HCT116 (cell line): Measurements from ENCODE around the gene SPON1. TPM values are rescaled to one million over a fixed set of nuclear protein-coding genes. Genes with fewer than 3 reads are reported as not detected.

Experiments
- ATAC-seq: fragments of 200-7000 bp; cut with Tn5 transposase; 2 replicates; pipeline ENCODE4 v1.9.1; 2020; ENCODE audit warnings: mild to moderate bottlenecking, moderate library complexity
- BruUV-seq: library from RNA; stranded (reverse); fragments of 400-500 nt; replicated peaks from 2 replicates; lab custom pipeline; 2021; lab: Mats Ljungman, UMichigan
- CTCF ChIA-PET: fragments of 300-600 bp; sonication (Branson Sonifier 250); formaldehyde crosslinking; loops from one replicate; lab custom pipeline; 2021; ENCODE audit warnings: antibody characterized with exemption; lab: Charles Lee
- POLR2A ChIA-PET: fragments of 300-600, 350-600 bp; sonication (Branson Sonifier 250); formaldehyde crosslinking; loops from one replicate; lab custom pipeline; 2021; ENCODE audit warnings: antibody characterized with exemption; lab: Charles Lee
- RAD21 ChIA-PET, 2 experiments: fragments of 300-600 bp; sonication (Branson Sonifier 250); formaldehyde crosslinking; loops; one replicate each; lab custom pipeline; 2023; ENCODE audit warnings: low total read pairs in 2 of 2; ENCODE audit not compliant: uncharacterized antibody in 2 of 2, unreplicated experiment in 2 of 2, low non-redundant PET in 1 of 2; lab: Charles Lee
- DNase-seq: peaks from one replicate; pipeline ENCODE4 v3.0.0-alpha.2; 2010; ENCODE audit warnings: low read depth, low spot score
- H2AFZ ChIP-seq: fragments of 200-600 bp; shearing (Covaris generic), sonication (generic); 2 replicates; pipeline ENCODE4 v1.6.1; 2017; ENCODE audit warnings: low read depth, mixed run types, mixed read lengths, antibody characterized with exemption, low read length; ENCODE audit not compliant: poor library complexity, severe bottlenecking
- H3K27ac ChIP-seq: 2 replicates; pipeline ENCODE4 v1.5.1; 2012; ENCODE audit warnings: low read depth, low read length
- H3K27me3 ChIP-seq: fragments of 200-600 bp; sonication (generic); 2 replicates; pipeline ENCODE4 v1.6.1; 2016; ENCODE audit warnings: mixed run types, low read length, mixed read lengths; ENCODE audit not compliant: insufficient read depth
- H3K36me3 ChIP-seq, 2 experiments: fragments of 200-500 bp in 1 of 2; fragments of 200-600 bp in 1 of 2; sonication (Bioruptor generic) in 1 of 2; sonication (generic) in 1 of 2; 2 replicates each; pipeline versions ENCODE4 v1.5.1 to v1.6.1; 2014 to 2016; ENCODE audit warnings: low read length in 2 of 2, inconsistent platforms in 1 of 2, mixed read lengths in 1 of 2, mixed run types in 1 of 2; ENCODE audit not compliant: insufficient read depth in 2 of 2, control insufficient read depth in 1 of 2
- H3K4me1 ChIP-seq, 2 experiments: fragments of 200-600 bp in 1 of 2; sonication (generic) in 1 of 2; 2 replicates each; pipeline versions ENCODE4 v1.5.1 to v1.6.1; 2012 to 2017; ENCODE audit warnings: low read length in 2 of 2, inconsistent platforms in 1 of 2, mild to moderate bottlenecking in 1 of 2, mixed read lengths in 1 of 2, mixed run types in 1 of 2, moderate library complexity in 1 of 2; ENCODE audit not compliant: insufficient read depth in 2 of 2, control insufficient read depth in 1 of 2
- H3K4me2 ChIP-seq: fragments of 200-600 bp; sonication (generic); 2 replicates; pipeline ENCODE4 v1.6.1; 2017; ENCODE audit warnings: mixed run types, low read length, mixed read lengths
- H3K4me3 ChIP-seq, 2 experiments: fragments of 200-600 bp in 1 of 2; sonication (generic) in 1 of 2; replicated peaks in 1 of 2; 2 replicates each; pipeline ENCODE4 v1.5.1; 2011 to 2016; ENCODE audit warnings: low read length in 2 of 2, control low read depth in 1 of 2, low read depth in 1 of 2, mild to moderate bottlenecking in 1 of 2, mixed read lengths in 1 of 2, mixed run types in 1 of 2
- H3K79me2 ChIP-seq: fragments of 200-600 bp; sonication (generic); 2 replicates; pipeline ENCODE4 v1.6.1; 2017; ENCODE audit warnings: mild to moderate bottlenecking, mixed run types, low read length, moderate library complexity, mixed read lengths; ENCODE audit not compliant: insufficient read depth
- H3K9ac ChIP-seq: fragments of 200-600 bp; sonication (generic); 2 replicates; pipeline ENCODE4 v1.6.1; 2016; ENCODE audit warnings: low read length, mixed read lengths
- H3K9me2 ChIP-seq: fragments of 200-600 bp; sonication (generic), shearing (Covaris generic); 2 replicates; pipeline ENCODE4 v1.6.1; 2017; ENCODE audit warnings: mixed run types, mild to moderate bottlenecking, moderate library complexity; ENCODE audit not compliant: insufficient read depth
- H3K9me3 ChIP-seq, 2 experiments: fragments of 200-500 bp in 1 of 2; fragments of 200-600 bp in 1 of 2; sonication (Bioruptor generic) in 1 of 2; sonication (generic) in 1 of 2; 2 replicates each; pipeline ENCODE4 v1.6.1; 2014 to 2017; ENCODE audit warnings: low read length in 2 of 2, mixed read lengths in 2 of 2, inconsistent platforms in 1 of 2, low read depth in 1 of 2, mild to moderate bottlenecking in 1 of 2, mixed run types in 1 of 2, moderate library complexity in 1 of 2; ENCODE audit not compliant: control insufficient read depth in 1 of 2, insufficient read depth in 1 of 2
- H4K20me1 ChIP-seq: fragments of 200-600 bp; sonication (generic), shearing (Covaris generic); 2 replicates; pipeline ENCODE4 v1.6.1; 2017; ENCODE audit warnings: mixed run types, mild to moderate bottlenecking, moderate library complexity; ENCODE audit not compliant: insufficient read depth
- CBX3 ChIP-seq: IDR thresholded peaks from 2 replicates; pipeline ENCODE4 v1.6.1; 2012; ENCODE audit warnings: low read depth
- EGR1 ChIP-seq: IDR thresholded peaks from 2 replicates; pipeline ENCODE4 v1.6.1; 2012; ENCODE audit warnings: low read depth
- EZH2 ChIP-seq: fragments of 200-600 bp; sonication (generic); IDR thresholded peaks from 2 replicates; pipeline ENCODE4 v1.6.1; 2017; ENCODE audit warnings: antibody characterized with exemption, mixed run types
- EZH2phosphoT487 ChIP-seq: fragments of 200-600 bp; IDR thresholded peaks from 2 replicates; pipeline ENCODE4 v1.6.1; 2018; ENCODE audit warnings: antibody characterized with exemption, borderline replicate concordance
- FOSL1 ChIP-seq: IDR thresholded peaks from 2 replicates; pipeline ENCODE4 v1.6.1; 2012; ENCODE audit warnings: low read depth
- POLR2A ChIP-seq: IDR thresholded peaks from 2 replicates; pipeline ENCODE4 v1.7.0; 2011; ENCODE audit warnings: borderline replicate concordance; ENCODE audit not compliant: insufficient read depth, insufficient read length; ENCODE audit errors: extremely low read depth
- POLR2AphosphoS5 ChIP-seq: IDR thresholded peaks from 2 replicates; pipeline ENCODE4 v1.6.1; 2011; ENCODE audit warnings: mild to moderate bottlenecking, low read depth, low read length, moderate library complexity
- SIN3A ChIP-seq: IDR thresholded peaks from 2 replicates; pipeline ENCODE4 v1.6.1; 2012; ENCODE audit warnings: low read depth
- TCF7L2 ChIP-seq: IDR thresholded peaks from 2 replicates; pipeline ENCODE4 v1.7.0; 2011; ENCODE audit warnings: borderline replicate concordance, inconsistent platforms; ENCODE audit not compliant: insufficient read depth, insufficient read length; ENCODE audit errors: extremely low read depth
- YY1 ChIP-seq: IDR thresholded peaks from 2 replicates; pipeline ENCODE4 v1.6.1; 2011; ENCODE audit warnings: low read length, low read depth, moderate library complexity, mild to moderate bottlenecking; ENCODE audit not compliant: insufficient replicate concordance; ENCODE audit errors: extremely low read depth
- intact Hi-C: fragments of 100-400 bp; cut with micrococcal nuclease; formaldehyde crosslinking; loops from 2 replicates; pipeline ENCODE4 v1.10.0; 2022
- total RNA-seq: library from RNA; stranded (reverse); gene quantifications from one replicate; pipeline ENCODE4 v1.2.1, GENCODE V29; 2021; ENCODE audit not compliant: unreplicated experiment
- TF ChIP-seq, protein P1 (sequence below): IDR thresholded peaks from 2 replicates; pipeline ENCODE4 v1.6.1; 2012
- TF ChIP-seq, protein P2 (sequence below): IDR thresholded peaks from 2 replicates; pipeline ENCODE4 v1.6.1; 2012; ENCODE audit warnings: low read depth
- TF ChIP-seq, protein P3 (sequence below): IDR thresholded peaks from 2 replicates; pipeline ENCODE4 v1.6.1; 2012

Gene SPON1
- total RNA-seq, 1 experiment from 2014 or later, result 0.17 TPM

DNA sequence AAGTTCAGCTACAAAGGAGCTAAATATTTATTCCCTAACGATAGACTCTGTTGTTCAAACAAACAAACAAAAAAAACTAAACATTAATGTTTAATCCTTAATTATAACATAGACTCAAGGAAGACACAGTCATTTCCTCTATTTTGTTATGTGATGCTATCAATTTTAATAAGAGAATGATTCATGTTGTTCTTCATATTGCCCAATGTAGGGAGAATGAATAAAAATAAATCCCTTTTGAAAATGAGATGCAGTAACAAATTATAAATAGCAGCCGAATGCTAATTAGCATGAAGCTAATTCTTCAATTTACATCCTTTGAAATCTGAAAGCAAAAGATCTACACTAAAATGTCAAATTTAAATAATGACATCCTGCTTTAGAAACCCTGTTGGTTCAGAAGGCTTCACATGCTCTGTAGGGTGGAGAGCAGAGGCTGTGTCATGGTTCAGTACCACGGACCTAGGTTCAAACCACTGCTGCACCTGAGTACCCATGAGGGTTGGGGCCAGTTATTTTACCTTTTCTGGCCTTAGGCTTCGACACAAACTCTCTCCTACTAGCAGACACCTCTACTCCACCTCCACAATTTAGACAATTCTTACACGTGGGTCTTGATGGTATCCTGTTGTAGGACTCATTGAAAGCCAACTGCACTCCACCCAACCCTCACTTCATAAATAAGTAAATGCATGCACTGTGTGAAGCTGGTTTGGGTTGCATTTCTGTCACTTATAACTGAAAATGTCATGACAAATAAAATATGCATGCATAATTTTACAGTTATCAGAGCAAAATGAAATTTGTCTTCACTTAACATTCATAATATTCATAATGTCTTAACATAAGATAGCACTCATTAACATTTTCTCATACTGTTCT is 307.4 kb downstream of the SPON1 start:
- Histone ChIP-seq H3K4me3 (no peak overlapping the region), H2AFZ (no peak overlapping the region), H3K4me2 (no peak overlapping the region), H3K27ac (no peak overlapping the region), H3K4me1 (no peaks in the 10 kb centered on the region), H4K20me1 (no peaks in the 10 kb centered on the region), H3K36me3 (no peaks in the 10 kb centered on the region), H3K9ac (no peak overlapping the region), H3K9me3 (no peaks in the 10 kb centered on the region), H3K27me3 (no peaks in the 10 kb centered on the region), H3K79me2 (no peaks in the 10 kb centered on the region), H3K9me2 (no peaks in the 10 kb centered on the region)
- TF ChIP-seq SIN3A, result no peak
- TF ChIP-seq, protein P1, sequence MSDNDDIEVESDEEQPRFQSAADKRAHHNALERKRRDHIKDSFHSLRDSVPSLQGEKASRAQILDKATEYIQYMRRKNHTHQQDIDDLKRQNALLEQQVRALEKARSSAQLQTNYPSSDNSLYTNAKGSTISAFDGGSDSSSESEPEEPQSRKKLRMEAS, result no peak
- no peak for TF ChIP-seq TCF7L2
- no peak for TF ChIP-seq FOSL1
- TF ChIP-seq, protein P2, sequence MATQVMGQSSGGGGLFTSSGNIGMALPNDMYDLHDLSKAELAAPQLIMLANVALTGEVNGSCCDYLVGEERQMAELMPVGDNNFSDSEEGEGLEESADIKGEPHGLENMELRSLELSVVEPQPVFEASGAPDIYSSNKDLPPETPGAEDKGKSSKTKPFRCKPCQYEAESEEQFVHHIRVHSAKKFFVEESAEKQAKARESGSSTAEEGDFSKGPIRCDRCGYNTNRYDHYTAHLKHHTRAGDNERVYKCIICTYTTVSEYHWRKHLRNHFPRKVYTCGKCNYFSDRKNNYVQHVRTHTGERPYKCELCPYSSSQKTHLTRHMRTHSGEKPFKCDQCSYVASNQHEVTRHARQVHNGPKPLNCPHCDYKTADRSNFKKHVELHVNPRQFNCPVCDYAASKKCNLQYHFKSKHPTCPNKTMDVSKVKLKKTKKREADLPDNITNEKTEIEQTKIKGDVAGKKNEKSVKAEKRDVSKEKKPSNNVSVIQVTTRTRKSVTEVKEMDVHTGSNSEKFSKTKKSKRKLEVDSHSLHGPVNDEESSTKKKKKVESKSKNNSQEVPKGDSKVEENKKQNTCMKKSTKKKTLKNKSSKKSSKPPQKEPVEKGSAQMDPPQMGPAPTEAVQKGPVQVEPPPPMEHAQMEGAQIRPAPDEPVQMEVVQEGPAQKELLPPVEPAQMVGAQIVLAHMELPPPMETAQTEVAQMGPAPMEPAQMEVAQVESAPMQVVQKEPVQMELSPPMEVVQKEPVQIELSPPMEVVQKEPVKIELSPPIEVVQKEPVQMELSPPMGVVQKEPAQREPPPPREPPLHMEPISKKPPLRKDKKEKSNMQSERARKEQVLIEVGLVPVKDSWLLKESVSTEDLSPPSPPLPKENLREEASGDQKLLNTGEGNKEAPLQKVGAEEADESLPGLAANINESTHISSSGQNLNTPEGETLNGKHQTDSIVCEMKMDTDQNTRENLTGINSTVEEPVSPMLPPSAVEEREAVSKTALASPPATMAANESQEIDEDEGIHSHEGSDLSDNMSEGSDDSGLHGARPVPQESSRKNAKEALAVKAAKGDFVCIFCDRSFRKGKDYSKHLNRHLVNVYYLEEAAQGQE, result no peak
- no peak for TF ChIP-seq EGR1
- no peak for TF ChIP-seq EZH2
- no peak for TF ChIP-seq YY1
- no peak for TF ChIP-seq POLR2A
- no peak for TF ChIP-seq CBX3
- TF ChIP-seq, protein P3, sequence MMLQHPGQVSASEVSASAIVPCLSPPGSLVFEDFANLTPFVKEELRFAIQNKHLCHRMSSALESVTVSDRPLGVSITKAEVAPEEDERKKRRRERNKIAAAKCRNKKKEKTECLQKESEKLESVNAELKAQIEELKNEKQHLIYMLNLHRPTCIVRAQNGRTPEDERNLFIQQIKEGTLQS, result no peak
- no peak for TF ChIP-seq POLR2AphosphoS5
- TF ChIP-seq EZH2phosphoT487, result no peak
- ChIA-PET RAD21 (interaction anchor here in 1 of 2 experiments (0.5 to 0.8 kb wide), 2 partner anchors 186 to 314 kb away, joined by 3 to 4 read pairs; no protein-coding TSS in a partner anchor), POLR2A (no interaction called here), CTCF (no interaction called here)
- DNase-seq, result no peak
- intact Hi-C loops, result no loop called here
- no TSS peak for BruUV-seq
- ATAC-seq, result no peak
